Gastrocnemius medialis (tissue), 4 donors: ENCODE results near the gene ALX4. TPM values are rescaled to one million over a fixed set of nuclear protein-coding genes. Genes with fewer than 3 reads are reported as not detected.

Source experiments
- ATAC-seq, 2 donors: fragments of 150-250 bp; one replicate each; pipeline ENCODE4 v1.9.1; 2016
- DNase-seq, 2 donors: peaks; one replicate each; pipeline ENCODE4 v3.0.0-alpha.2; 2019
- H3K27ac ChIP-seq, 4 donors: fragments of 200-600 bp; sonication (generic); 1 replicate in 1 of 4; 2 replicates in 3 of 4; pipeline ENCODE4 v1.5.1; 2016 to 2018; ENCODE audit warnings: mild to moderate bottlenecking in 2 of 4, moderate library complexity in 1 of 4
- H3K27me3 ChIP-seq, 3 donors: fragments of 200-600 bp; sonication (generic) in 2 of 3; 1 replicate in 1 of 3; 2 replicates in 2 of 3; pipeline versions ENCODE4 v1.5.1 to v1.6.0; 2016 to 2019; ENCODE audit warnings: mild to moderate bottlenecking in 1 of 3, moderate library complexity in 1 of 3
- H3K36me3 ChIP-seq, 2 donors: fragments of 200-600 bp; sonication (generic) in 1 of 2; one replicate each; pipeline ENCODE4 v1.5.1; 2017 to 2018
- H3K4me1 ChIP-seq, 2 donors: fragments of 200-600 bp; sonication (generic) in 1 of 2; one replicate each; pipeline ENCODE4 v1.5.1; 2016 to 2017; ENCODE audit warnings: mild to moderate bottlenecking in 2 of 2
- H3K4me3 ChIP-seq, 4 donors: fragments of 200-600 bp; sonication (generic) in 3 of 4; 1 replicate in 1 of 4; 2 replicates in 3 of 4; pipeline ENCODE4 v1.5.1; 2016 to 2019; ENCODE audit warnings: mild to moderate bottlenecking in 2 of 4
- H3K9me3 ChIP-seq, 3 donors: fragments of 200-600 bp; sonication (generic) in 2 of 3; 1 replicate in 1 of 3; 2 replicates in 2 of 3; pipeline ENCODE4 v1.5.1; 2016 to 2019
- POLR2A ChIP-seq, 2 donors: fragments of 450-650 bp; IDR thresholded peaks; one replicate each; pipeline ENCODE4 v1.6.1; 2017; ENCODE audit warnings: antibody characterized with exemption in 2 of 2, mild to moderate bottlenecking in 2 of 2, moderate library complexity in 2 of 2
- in situ Hi-C, 4 donors: fragments of 200-750 bp; cut with MboI; loops; one replicate each; pipeline versions ENCODE4 v1.15.0 to v1.8.0; 2017; ENCODE audit warnings: low sequenced_read_pairs in 4 of 4
- intact Hi-C: fragments of 100-400 bp; cut with DNase I; formaldehyde crosslinking; loops from one replicate; pipeline ENCODE4 v1.15.1; 2023; ENCODE audit warnings: low total_unique reads
- total RNA-seq, 4 donors: library from RNA; depleted of rRNA; stranded (reverse); fragments of >200 nt; gene quantifications; one replicate each; pipeline versions ENCODE4 v1.1.0 to v1.2.3, GENCODE V29; 2016
- TF ChIP-seq, protein P1 (sequence below), 5 experiments: fragments of 450-650 bp in 3 of 5; fragments of 200-600 bp in 2 of 5; sonication (generic) in 2 of 5; IDR thresholded peaks in 4 of 5; conservative IDR thresholded peaks in 1 of 5; 1 replicate in 4 of 5; 2 replicates in 1 of 5; pipeline ENCODE4 v1.5.1; 2016 to 2019; ENCODE audit warnings: antibody characterized with exemption in 5 of 5, mild to moderate bottlenecking in 3 of 5, moderate library complexity in 3 of 5

The ALX4 gene
- total RNA-seq, 4 donors from 2014 or later, result 0.07 to 0.12 TPM; not detected in 2

DNA sequence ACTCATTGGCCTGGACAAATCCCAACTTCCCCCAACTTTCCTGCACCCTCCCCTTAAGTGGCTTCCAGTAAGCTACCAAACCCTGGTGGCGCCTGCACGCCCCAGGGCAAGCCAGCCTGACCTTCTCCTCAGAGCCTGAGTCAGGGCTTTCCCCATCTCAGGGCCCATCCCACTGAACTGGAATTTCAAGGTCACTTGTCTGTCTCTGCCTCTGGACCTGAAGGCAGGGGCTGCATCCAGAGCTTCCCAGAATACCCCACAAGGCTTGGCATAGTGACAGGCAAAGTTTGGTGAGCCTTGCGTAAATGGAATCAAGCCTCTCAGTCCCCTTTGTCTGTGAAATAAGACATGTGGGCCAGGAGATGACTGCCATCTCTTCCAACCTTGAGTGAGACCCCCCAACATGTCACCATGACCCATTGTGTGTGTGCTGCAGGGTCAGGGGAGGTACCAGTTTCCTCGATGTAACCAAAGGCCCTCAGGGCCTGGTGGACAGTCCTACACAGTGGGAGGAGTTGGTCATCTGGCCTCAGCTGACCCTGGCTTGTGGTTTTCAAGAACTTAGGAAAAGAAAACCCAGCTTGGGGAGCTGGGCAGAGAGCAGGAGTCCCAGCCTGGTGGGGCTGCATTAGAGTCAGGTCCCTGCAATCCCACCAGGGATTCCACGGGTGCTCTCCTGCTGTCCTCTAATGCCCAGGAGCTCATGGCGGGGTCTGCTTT is 8.9 kb downstream of the ALX4 start:
- no peaks in the 10 kb centered on the region for H3K36me3 ChIP-seq
- peaks cover 35 to 42% (median 38%) of the 10 kb centered on the region in 3 donors for H3K27me3 ChIP-seq
- TF ChIP-seq, protein P1, sequence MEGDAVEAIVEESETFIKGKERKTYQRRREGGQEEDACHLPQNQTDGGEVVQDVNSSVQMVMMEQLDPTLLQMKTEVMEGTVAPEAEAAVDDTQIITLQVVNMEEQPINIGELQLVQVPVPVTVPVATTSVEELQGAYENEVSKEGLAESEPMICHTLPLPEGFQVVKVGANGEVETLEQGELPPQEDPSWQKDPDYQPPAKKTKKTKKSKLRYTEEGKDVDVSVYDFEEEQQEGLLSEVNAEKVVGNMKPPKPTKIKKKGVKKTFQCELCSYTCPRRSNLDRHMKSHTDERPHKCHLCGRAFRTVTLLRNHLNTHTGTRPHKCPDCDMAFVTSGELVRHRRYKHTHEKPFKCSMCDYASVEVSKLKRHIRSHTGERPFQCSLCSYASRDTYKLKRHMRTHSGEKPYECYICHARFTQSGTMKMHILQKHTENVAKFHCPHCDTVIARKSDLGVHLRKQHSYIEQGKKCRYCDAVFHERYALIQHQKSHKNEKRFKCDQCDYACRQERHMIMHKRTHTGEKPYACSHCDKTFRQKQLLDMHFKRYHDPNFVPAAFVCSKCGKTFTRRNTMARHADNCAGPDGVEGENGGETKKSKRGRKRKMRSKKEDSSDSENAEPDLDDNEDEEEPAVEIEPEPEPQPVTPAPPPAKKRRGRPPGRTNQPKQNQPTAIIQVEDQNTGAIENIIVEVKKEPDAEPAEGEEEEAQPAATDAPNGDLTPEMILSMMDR (IDR thresholded peaks at IDR 0.05 in 4 of 5, conservative IDR thresholded peaks at IDR 0.05 in 1 of 5), result no peak
- TF ChIP-seq POLR2A (IDR thresholded peaks at IDR 0.05), result no peak
- DNase-seq (no peak), ATAC-seq (no peak)
- no peaks in the 10 kb centered on the region for H3K9me3 ChIP-seq
- H3K27ac ChIP-seq, result no peak overlapping the region
- H3K4me1 ChIP-seq, result peaks cover 5 to 15% of the 10 kb centered on the region in 2 donors
- H3K4me3 ChIP-seq, result no peak overlapping the region
- in situ Hi-C loops (no loop called here), intact Hi-C loops (no loop called here)

DNA sequence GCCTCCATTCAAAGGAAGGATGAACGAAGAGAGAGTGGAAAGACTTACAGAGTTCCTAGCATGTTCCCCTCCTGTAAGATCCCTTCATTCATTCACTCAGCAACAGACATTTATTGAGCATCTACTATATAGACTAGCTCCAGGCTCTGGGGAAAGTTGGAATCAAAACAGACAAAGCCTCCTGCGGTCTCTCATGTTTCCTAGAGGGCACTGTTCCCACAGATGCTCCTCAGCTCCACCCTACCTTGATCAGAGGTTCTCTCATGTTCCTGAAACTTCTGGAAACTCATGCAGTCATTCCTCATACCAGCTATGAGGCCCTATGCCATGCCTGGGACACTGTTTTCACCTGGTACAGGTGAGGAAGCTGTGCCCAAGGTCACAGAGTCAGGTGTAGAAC is 11.1 kb downstream of the ALX4 start:
- intact Hi-C loops (no loop called here), in situ Hi-C loops (loop anchor here in 2 of 4 donors (10.0 to 25.0 kb wide), 2 partner anchors 187 to 236 kb away; no protein-coding TSS in a partner anchor)
- TF ChIP-seq POLR2A (IDR thresholded peaks at IDR 0.05), result no peak
- TF ChIP-seq, protein P1 (IDR thresholded peaks at IDR 0.05 in 4 of 5, conservative IDR thresholded peaks at IDR 0.05 in 1 of 5), result no peak
- H3K27ac ChIP-seq, result no peak overlapping the region
- no peaks in the 10 kb centered on the region for H3K36me3 ChIP-seq
- peaks cover 13 to 21% (median 16%) of the 10 kb centered on the region in 3 donors for H3K27me3 ChIP-seq
- no peak for DNase-seq
- H3K4me1 ChIP-seq, result no peaks in the 10 kb centered on the region
- no peak overlapping the region for H3K4me3 ChIP-seq
- ATAC-seq, result no peak
- H3K9me3 ChIP-seq, result no peaks in the 10 kb centered on the region

DNA sequence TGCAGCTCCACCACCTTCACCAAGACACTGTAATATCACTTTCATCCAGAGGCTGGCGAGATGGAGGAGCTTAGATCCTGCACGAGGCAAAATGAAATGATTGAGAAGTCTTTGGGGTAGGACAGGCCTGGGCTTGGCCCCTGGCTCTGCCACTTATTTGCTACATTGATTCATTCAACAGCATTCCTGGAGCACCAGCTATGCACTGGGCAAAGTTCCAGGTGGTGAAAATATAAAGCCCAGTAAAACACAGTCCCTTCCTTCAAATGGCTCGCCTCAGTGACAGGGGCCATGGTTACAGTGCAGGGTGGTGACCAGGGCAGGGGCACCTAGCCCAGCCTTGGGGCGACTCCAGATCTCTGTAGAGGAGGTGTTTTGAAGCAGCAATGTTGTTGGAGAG is 19.7 kb downstream of the ALX4 start:
- no peak for TF ChIP-seq POLR2A (IDR thresholded peaks at IDR 0.05)
- TF ChIP-seq, protein P1 (IDR thresholded peaks at IDR 0.05 in 4 of 5, conservative IDR thresholded peaks at IDR 0.05 in 1 of 5), result no peak
- ATAC-seq, result no peak
- no peak overlapping the region for H3K27ac ChIP-seq
- H3K27me3 ChIP-seq, result peaks cover 0 to 3% (median 0%) of the 10 kb centered on the region in 3 donors
- DNase-seq, result no peak
- H3K4me1 ChIP-seq, result no peaks in the 10 kb centered on the region
- no peaks in the 10 kb centered on the region for H3K9me3 ChIP-seq
- intact Hi-C loops, result no loop called here
- H3K4me3 ChIP-seq, result no peak overlapping the region
- no peaks in the 10 kb centered on the region for H3K36me3 ChIP-seq
- in situ Hi-C loops, result loop anchor here in 2 of 4 donors (10.0 to 25.0 kb wide), 2 partner anchors 178 to 245 kb away; no protein-coding TSS in a partner anchor

DNA sequence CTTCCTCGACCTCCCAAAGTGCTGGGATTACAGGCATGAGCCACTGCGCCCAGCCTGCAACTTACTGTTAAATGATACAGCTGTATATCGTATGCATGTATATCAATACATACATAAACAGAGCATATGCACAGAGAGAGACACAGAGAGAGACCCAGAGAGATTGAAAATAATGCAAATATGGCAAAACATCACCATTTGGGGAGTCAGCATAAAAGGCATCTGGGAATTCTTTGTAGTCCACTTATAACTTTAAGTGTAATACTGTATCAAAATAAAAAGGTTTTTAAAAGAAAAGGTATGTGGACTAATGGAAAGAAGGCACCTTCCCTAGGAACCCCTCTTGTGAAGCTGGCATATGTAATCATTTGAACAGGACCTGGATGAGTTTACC is 21.8 kb downstream of the ALX4 start:
- intact Hi-C loops, result no loop called here
- in situ Hi-C loops, result loop anchor here in 3 of 4 donors (5.0 to 25.0 kb wide), 3 partner anchors 176 to 254 kb away; no protein-coding TSS in a partner anchor
- H3K4me1 ChIP-seq, result no peaks in the 10 kb centered on the region
- H3K27me3 ChIP-seq, result peaks cover 0 to 3% (median 0%) of the 10 kb centered on the region in 3 donors
- no peak for ATAC-seq
- H3K4me3 ChIP-seq, result no peak overlapping the region
- DNase-seq, result no peak
- H3K9me3 ChIP-seq, result no peaks in the 10 kb centered on the region
- TF ChIP-seq POLR2A (IDR thresholded peaks at IDR 0.05), result no peak
- TF ChIP-seq, protein P1 (IDR thresholded peaks at IDR 0.05 in 4 of 5, conservative IDR thresholded peaks at IDR 0.05 in 1 of 5), result no peak
- no peaks in the 10 kb centered on the region for H3K36me3 ChIP-seq
- no peak overlapping the region for H3K27ac ChIP-seq
